HEK293 (cell line): ENCODE measurements around the gene ZDHHC14.

Experiments used
- CTCF ChIP-seq: fragments of 450-650 bp; formaldehyde crosslinking; IDR thresholded peaks from 2 replicates; pipeline ENCODE4 v1.5.1; 2016; ENCODE audit warnings: missing biosample characterization, missing genetic modification characterization
- REST ChIP-seq: fragments of 450-650 bp; formaldehyde crosslinking; IDR thresholded peaks from 2 replicates; pipeline ENCODE4 v1.5.1; 2016; ENCODE audit warnings: missing biosample characterization, missing genetic modification characterization
- YY1 ChIP-seq: fragments of 450-650 bp; formaldehyde crosslinking; IDR thresholded peaks from 2 replicates; pipeline ENCODE4 v1.5.1; 2018; ENCODE audit warnings: missing biosample characterization, missing genetic modification characterization
- ZNF184 ChIP-seq: fragments of 450-650 bp; IDR thresholded peaks from 2 replicates; pipeline ENCODE4 v1.5.1; 2018; ENCODE audit warnings: missing biosample characterization, mild to moderate bottlenecking, missing genetic modification characterization
- ZNF214 ChIP-seq: fragments of 450-650 bp; formaldehyde crosslinking; IDR thresholded peaks from 2 replicates; pipeline ENCODE4 v1.5.1; 2017; ENCODE audit warnings: missing biosample characterization, mild to moderate bottlenecking, missing genetic modification characterization, borderline replicate concordance
- ZNF274 ChIP-seq, 2 experiments: fragments of 200-500 bp in 1 of 2; fragments of 450-650 bp in 1 of 2; sonication (Bioruptor generic) in 1 of 2; formaldehyde crosslinking in 1 of 2; IDR thresholded peaks; 2 replicates each; pipeline versions ENCODE4 v1.5.1 to v1.6.1; 2014 to 2016; ENCODE audit warnings: borderline replicate concordance in 1 of 2, inconsistent platforms in 1 of 2, low read length in 1 of 2, missing biosample characterization in 1 of 2, missing genetic modification characterization in 1 of 2
- ZNF350 ChIP-seq: fragments of 450-650 bp; formaldehyde crosslinking; IDR thresholded peaks from 2 replicates; pipeline ENCODE4 v1.5.0; 2017; ENCODE audit warnings: missing biosample characterization, mild to moderate bottlenecking, missing genetic modification characterization
- ZNF521 ChIP-seq: fragments of 450-650 bp; formaldehyde crosslinking; IDR thresholded peaks from 2 replicates; pipeline ENCODE4 v1.5.1; 2017; ENCODE audit warnings: missing biosample characterization, mild to moderate bottlenecking, missing genetic modification characterization
- ZNF600 ChIP-seq: fragments of 450-650 bp; formaldehyde crosslinking; IDR thresholded peaks from 2 replicates; pipeline ENCODE4 v1.5.1; 2016; ENCODE audit warnings: missing biosample characterization, missing genetic modification characterization

GRCh38 chr6:157622427-157622826 lies 241.4 kb downstream of the ZDHHC14 start:
- no peak for TF ChIP-seq ZNF184 (tag by site-specific recombination)
- TF ChIP-seq CTCF (tag by site-specific recombination): no peak
- TF ChIP-seq YY1 (tag by site-specific recombination): no peak
- TF ChIP-seq ZNF600 (tag by site-specific recombination): no peak
- TF ChIP-seq ZNF521 (tag by site-specific recombination): no peak
- no peak for TF ChIP-seq REST (tag by site-specific recombination)
- TF ChIP-seq ZNF274 (IDR thresholded peaks at IDR 0.05; ENCODE audit: low read length): no peak
- no peak for TF ChIP-seq ZNF274 (tag by site-specific recombination; IDR thresholded peaks at IDR 0.05; ENCODE audit: borderline replicate concordance)
- no peak for TF ChIP-seq ZNF214 (tag by site-specific recombination)
- no peak for TF ChIP-seq ZNF350 (tag by site-specific recombination)
